Ascending aorta (tissue), 2 donors: ENCODE data around the gene PPP1R37. TPM values are rescaled to one million over a fixed set of nuclear protein-coding genes. Genes with fewer than 3 reads are reported as not detected.
"Not testable (repeated sequence)": the region's sequence is repeated elsewhere in the genome, so short reads cannot be mapped to it uniquely, and the experiment has no call there.

ENCODE experiments used
- DNase-seq, 2 donors: peaks; one replicate each; pipeline ENCODE4 v3.0.0-alpha.2; 2019; ENCODE audit warnings: low spot score in 2 of 2
- H3K27ac ChIP-seq, 2 donors: fragments of 200-600 bp; sonication (generic); one replicate each; pipeline ENCODE4 v1.5.1; 2016 to 2017; ENCODE audit warnings: mild to moderate bottlenecking in 1 of 2
- H3K27me3 ChIP-seq: fragments of 200-600 bp; sonication (generic); one replicate; pipeline ENCODE4 v1.5.1; 2017
- H3K36me3 ChIP-seq, 2 donors: fragments of 200-600 bp; sonication (generic); one replicate each; pipeline ENCODE4 v1.5.1; 2016
- H3K4me1 ChIP-seq, 2 donors: fragments of 200-600 bp; sonication (generic); one replicate each; pipeline ENCODE4 v1.5.1; 2016 to 2017; ENCODE audit warnings: mild to moderate bottlenecking in 1 of 2
- H3K4me3 ChIP-seq, 2 donors: fragments of 200-600 bp; sonication (generic); one replicate each; pipeline ENCODE4 v1.5.1; 2016 to 2017; ENCODE audit warnings: mild to moderate bottlenecking in 1 of 2
- H3K9me3 ChIP-seq, 2 donors: fragments of 200-600 bp; sonication (generic); one replicate each; pipeline ENCODE4 v1.5.1; 2016
- CTCF ChIP-seq, 3 experiments: fragments of 200-600 bp in 2 of 3; fragments of 450-650 bp in 1 of 3; sonication (generic) in 2 of 3; IDR thresholded peaks; one replicate each; pipeline ENCODE4 v1.5.1; 2016 to 2019; ENCODE audit warnings: antibody characterized with exemption in 3 of 3, mild to moderate bottlenecking in 1 of 3, moderate library complexity in 1 of 3
- intact Hi-C: fragments of 100-400 bp; cut with DNase I; formaldehyde crosslinking; loops from one replicate; pipeline ENCODE4 v1.15.1; 2023
- total RNA-seq: library from RNA; depleted of rRNA; stranded (reverse); fragments of >200 nt; gene quantifications from one replicate; pipeline ENCODE4 v1.1.0, GENCODE V29; 2016

Gene PPP1R37
- total RNA-seq, 1 donor from 2014 or later, result 17.6 TPM

GRCh38 chr19:45102481-45102880 lies 9.5 kb downstream of the PPP1R37 start:
- Histone ChIP-seq H3K4me3 (no peak overlapping the region), H3K27me3 (no peaks in the 10 kb centered on the region), H3K9me3 (no peaks in the 10 kb centered on the region), H3K4me1 (peaks cover 0 to 6% of the 10 kb centered on the region in 2 donors), H3K36me3 (no peaks in the 10 kb centered on the region), H3K27ac (no peak overlapping the region)
- intact Hi-C loops, result no loop called here
- DNase-seq, result no peak
- TF ChIP-seq CTCF (IDR thresholded peaks at IDR 0.05), result no peak

GRCh38 chr19:45103156-45103507 lies 10.2 kb downstream of the PPP1R37 start:
- intact Hi-C loops, result no loop called here
- H3K4me3 ChIP-seq, result no peak overlapping the region
- DNase-seq, result no peak
- no peaks in the 10 kb centered on the region for H3K27me3 ChIP-seq
- peaks cover 0 to 4% of the 10 kb centered on the region in 2 donors for H3K4me1 ChIP-seq
- no peaks in the 10 kb centered on the region for H3K36me3 ChIP-seq
- TF ChIP-seq CTCF (IDR thresholded peaks at IDR 0.05), result no peak
- H3K9me3 ChIP-seq, result no peaks in the 10 kb centered on the region
- no peak overlapping the region for H3K27ac ChIP-seq

- no peak overlapping the region for H3K4me3 ChIP-seq
Observed at GRCh38 chr19:45103508-45104319, 10.7 kb downstream of the PPP1R37 start.

GRCh38 chr19:45104658-45105349 lies 11.8 kb downstream of the PPP1R37 start:
- intact Hi-C loops, result no loop called here
- Histone ChIP-seq H3K4me1 (no peaks in the 10 kb centered on the region), H3K36me3 (no peaks in the 10 kb centered on the region), H3K4me3 (no peak overlapping the region), H3K9me3 (no peaks in the 10 kb centered on the region), H3K27ac (no peak overlapping the region), H3K27me3 (no peaks in the 10 kb centered on the region)
- no peak for TF ChIP-seq CTCF (IDR thresholded peaks at IDR 0.05)
- no peak for DNase-seq

More at GRCh38 chr19:45103508-45104319, 10.7 kb downstream of the PPP1R37 start:
- no peaks in the 10 kb centered on the region for H3K9me3 ChIP-seq
- no peak for TF ChIP-seq CTCF (IDR thresholded peaks at IDR 0.05)
- H3K27ac ChIP-seq, result no peak overlapping the region
- no peaks in the 10 kb centered on the region for H3K4me1 ChIP-seq
- H3K36me3 ChIP-seq, result no peaks in the 10 kb centered on the region
- intact Hi-C loops, result no loop called here
- H3K27me3 ChIP-seq, result no peaks in the 10 kb centered on the region
- no peak for DNase-seq

GRCh38 chr19:45106363-45106762 lies 13.4 kb downstream of the PPP1R37 start:
- H3K27me3 ChIP-seq, H3K4me1 ChIP-seq, intact Hi-C loops, H3K27ac ChIP-seq, H3K36me3 ChIP-seq, DNase-seq, H3K9me3 ChIP-seq, H3K4me3 ChIP-seq: not testable (repeated sequence)

- Histone ChIP-seq H3K36me3 (no peaks in the 10 kb centered on the region), H3K9me3 (no peaks in the 10 kb centered on the region), H3K27me3 (no peaks in the 10 kb centered on the region), H3K4me3 (no peak overlapping the region), H3K27ac (no peak overlapping the region), H3K4me1 (no peaks in the 10 kb centered on the region)
- no peak for TF ChIP-seq CTCF (IDR thresholded peaks at IDR 0.05)
- intact Hi-C loops, result no loop called here
- DNase-seq, result no peak
Observed at GRCh38 chr19:45107621-45108150, 14.7 kb downstream of the PPP1R37 start.
